Inflammatory macrophage (primary cell): ENCODE data around the gene BRSK2.
"Not testable (repeated sequence)": the region's sequence is repeated elsewhere in the genome, so short reads cannot be mapped to it uniquely, and the experiment has no call there.

Experiments
- DNase-seq, 2 donors: peaks; one replicate each; pipeline ENCODE4 v3.0.0-alpha.2; 2020 to 2022

BRSK2 gene

GRCh38 chr11:1501421-1502167 lies 111.9 kb downstream of the BRSK2 start:
- no peak for DNase-seq

DNA sequence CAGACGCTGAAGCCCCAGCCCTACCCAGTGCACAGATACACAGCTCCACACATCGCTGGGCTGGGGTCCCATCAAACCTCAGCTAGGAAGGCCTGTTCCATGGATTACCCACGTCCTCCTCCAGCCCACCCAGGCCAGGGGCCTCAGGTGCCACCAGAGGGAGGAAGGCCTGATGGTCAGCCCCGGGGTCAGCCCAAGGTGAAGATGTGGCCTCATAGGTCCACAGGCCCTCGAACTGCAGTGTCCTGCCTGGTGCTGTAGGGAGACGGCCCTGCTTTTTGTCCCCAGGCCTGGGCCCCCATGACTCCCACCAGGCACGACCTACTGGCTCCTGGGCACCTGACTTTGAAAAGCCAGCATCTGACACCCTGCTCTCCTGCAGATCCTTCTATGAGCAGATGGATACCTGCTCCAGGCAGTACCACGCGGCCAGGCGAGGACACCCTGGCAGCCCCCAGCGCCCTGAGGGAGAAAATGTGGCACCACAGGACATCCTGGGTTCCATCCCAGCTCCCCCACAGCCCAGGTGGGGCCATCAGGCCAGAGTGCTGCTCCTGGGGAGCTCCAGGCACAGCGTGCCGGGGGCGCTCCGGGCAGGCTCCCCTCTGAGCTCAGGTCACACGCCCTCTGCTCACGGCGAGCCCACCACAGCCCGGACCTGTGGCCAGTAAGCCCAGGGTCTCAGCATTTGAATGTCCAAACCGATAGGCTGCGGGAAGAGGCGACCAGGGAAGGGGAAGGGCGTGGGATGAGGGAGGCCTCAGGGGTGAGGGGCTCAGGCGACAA lies 112.6 kb downstream of the BRSK2 start:
- DNase-seq, result no peak

GRCh38 chr11:1502954-1503707 lies 113.4 kb downstream of the BRSK2 start:
- DNase-seq, result no peak

DNA sequence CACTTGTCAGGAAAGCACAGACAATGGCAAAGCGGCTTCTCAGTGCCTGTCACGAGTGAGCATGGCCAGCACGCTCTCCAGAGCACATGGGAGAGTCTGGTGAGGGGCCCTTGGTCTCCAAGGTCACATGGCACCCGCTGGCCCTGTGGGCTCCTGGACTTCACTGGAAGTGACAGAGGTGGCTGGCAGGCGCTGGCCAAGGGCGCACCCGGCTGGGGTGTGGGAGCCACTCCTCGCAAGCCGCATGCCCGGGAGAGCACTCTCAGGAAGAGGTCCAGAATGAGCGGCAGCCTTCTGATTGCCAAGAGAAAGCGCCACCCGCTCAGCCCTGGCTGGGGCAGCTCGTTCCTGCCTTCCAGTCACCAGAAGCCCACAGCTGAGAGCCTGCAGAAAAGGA lies 114.0 kb downstream of the BRSK2 start:
- no peak for DNase-seq

GRCh38 chr11:1504138-1504537 lies 114.4 kb downstream of the BRSK2 start:
- no peak for DNase-seq

- DNase-seq, result no peak
Measured at GRCh38 chr11:1504581-1505290, 115.0 kb downstream of the BRSK2 start.

DNA sequence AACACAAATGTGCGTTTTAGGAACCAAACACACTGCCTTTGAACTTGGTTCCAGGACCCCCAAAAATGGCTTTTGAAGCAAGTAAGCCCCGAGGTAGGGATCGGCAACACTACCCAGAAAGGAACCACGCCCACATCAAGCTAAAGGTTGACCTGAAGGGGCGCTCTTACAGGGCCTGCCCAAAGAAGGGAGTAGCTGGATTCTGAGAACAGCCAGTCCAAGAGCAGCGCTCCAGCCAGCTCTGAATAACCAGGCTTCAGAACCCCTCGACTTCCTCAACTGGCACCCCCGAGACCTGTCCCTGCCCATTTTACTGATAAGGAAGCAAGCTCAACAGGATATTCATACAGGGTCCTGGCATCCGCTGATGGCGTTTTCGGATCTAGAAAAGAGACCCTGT lies 115.7 kb downstream of the BRSK2 start:
- no peak for DNase-seq

DNA sequence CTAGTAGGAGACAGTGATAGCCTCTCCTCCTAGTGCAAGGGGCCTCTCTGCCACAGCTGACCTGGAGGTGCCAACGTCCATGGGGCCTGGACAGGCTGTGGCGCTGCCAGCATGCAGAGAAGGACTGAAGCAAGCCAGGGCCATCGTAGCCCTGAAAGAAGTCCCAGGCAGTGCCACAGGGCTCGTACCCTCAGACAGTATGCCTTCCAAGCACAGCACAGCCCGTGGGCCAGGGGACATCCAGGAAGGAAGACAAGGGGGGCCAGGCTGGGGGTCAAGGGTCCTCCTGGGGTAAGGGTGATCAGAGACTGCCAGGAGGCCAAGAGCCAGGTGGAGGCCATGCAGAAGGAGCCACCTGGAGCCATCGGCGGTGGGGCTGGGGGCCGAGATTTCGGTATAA lies 117.2 kb downstream of the BRSK2 start:
- no peak for DNase-seq

DNA sequence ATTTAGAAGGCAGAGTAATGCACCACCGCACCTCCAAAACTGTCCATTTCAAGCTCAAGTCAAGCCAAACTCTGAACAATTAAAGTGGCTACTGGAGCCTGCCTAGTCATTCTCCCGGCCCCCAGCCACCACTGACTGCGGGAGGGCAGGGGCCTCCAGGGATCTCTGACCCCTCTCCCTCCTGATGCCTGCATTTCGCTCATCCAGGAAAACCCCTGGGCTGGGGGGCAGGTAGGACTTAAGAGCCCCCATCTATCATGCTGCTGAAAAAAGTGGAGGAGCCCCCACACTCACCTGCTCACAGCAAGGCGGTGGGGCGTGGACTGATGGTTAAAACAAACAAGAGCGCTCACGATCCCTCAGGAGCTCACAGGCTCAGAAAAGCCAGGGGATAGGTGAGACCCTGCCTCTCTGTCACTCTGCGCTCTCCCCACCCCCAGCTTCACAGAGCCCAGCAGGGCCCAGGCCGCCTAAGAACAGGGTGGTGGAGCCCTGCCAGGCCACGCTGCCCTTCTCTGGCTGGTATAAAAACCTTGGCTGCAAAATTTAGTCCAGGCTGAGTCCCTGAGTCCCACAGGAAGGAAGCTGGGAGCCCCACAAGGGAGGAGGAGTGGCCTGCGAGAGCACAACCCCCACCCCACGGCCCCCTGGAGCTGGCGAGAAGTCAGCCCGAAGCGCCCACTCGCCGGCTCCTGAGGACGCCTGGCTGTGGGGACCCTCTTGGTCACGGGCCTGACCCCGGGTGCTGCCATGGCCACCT lies 117.8 kb downstream of the BRSK2 start:
- no peak for DNase-seq

- DNase-seq, result no peak
Measured at GRCh38 chr11:1508491-1508891, 118.8 kb downstream of the BRSK2 start.

GRCh38 chr11:1508986-1509385 lies 119.3 kb downstream of the BRSK2 start:
- no peak for DNase-seq

GRCh38 chr11:1509626-1510255 lies 120.0 kb downstream of the BRSK2 start:
- DNase-seq, result no peak

- DNase-seq, result not testable (repeated sequence)
Measured at GRCh38 chr11:1510351-1510750, 120.6 kb downstream of the BRSK2 start.

DNA sequence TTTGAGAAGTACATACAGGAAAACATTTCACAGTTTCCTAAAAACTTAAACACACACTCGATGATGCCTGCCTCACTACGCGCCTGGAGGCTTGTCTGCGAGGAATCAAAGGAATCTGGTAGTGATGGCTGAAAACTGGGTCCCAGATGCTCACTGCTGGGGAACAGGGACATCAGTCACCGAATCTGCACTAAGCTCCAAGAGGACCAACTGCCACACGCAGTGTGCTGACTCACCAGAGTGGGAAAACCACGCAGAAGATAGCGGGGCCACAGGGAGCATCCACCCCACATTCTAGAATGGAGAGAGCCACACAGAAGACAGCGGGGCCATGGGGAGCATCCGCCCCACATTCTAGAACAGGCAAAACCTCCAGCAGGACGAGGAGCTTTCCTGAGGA lies 121.2 kb downstream of the BRSK2 start:
- DNase-seq, result no peak

GRCh38 chr11:1511937-1512496 lies 122.3 kb downstream of the BRSK2 start:
- no peak for DNase-seq
